RKO (cell line): ENCODE measurements around the gene STX12.
"Not testable (repeated sequence)": the region's sequence is repeated elsewhere in the genome, so short reads cannot be mapped to it uniquely, and the experiment has no call there.

ENCODE experiments used
- DNase-seq: peaks from one replicate; pipeline ENCODE4 v3.0.0-alpha.2; 2016; ENCODE audit warnings: low spot score

STX12 gene

DNA sequence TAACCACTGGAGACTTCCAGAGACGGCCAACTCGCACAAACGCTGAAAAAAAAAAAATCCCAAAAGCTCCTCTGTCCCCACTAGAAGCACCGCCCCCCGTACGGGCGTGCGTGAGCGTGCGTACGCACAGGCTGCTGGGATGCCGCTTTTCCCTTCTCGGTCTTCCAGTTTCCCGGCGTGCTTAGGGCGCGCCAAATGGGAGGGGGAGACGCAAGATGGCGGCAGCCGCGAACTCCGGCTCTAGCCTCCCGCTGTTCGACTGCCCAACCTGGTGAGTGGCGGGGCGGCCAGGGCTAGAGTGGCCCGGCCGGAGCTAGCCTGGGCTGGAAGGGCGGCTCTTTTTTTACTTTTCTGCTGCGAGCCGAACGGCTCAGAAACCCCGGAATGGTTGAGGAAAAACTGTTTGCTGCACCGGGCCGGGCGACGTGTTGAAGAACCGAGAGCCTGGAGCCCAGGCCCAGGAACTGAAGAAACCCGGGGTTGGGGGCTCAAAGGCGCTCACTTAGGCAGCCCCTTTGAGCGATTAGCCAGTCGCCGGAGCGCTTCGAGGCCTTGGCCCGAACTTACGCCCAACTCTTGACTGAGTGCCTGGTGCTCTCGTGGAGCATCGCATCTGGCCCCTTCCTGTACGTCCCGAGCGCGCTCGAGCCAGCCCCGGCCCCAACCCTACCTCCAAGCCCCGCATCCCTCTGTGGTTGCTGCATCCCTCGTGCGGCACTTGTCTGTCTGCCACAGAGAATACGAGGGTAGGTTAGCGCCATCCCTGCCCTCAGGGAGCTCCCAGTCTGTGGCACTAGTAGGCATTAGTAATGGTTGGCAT is 57.8 kb downstream of the STX12 start, which contains the start of gene PPP1R8:
Gene PPP1R8, plus strand, starts transcription at position 162 of the 820 bp plus-strand sequence. Its CDS starts 54 bp downstream, at position 216.
- DNase-seq: peak; percentile 97

DNA sequence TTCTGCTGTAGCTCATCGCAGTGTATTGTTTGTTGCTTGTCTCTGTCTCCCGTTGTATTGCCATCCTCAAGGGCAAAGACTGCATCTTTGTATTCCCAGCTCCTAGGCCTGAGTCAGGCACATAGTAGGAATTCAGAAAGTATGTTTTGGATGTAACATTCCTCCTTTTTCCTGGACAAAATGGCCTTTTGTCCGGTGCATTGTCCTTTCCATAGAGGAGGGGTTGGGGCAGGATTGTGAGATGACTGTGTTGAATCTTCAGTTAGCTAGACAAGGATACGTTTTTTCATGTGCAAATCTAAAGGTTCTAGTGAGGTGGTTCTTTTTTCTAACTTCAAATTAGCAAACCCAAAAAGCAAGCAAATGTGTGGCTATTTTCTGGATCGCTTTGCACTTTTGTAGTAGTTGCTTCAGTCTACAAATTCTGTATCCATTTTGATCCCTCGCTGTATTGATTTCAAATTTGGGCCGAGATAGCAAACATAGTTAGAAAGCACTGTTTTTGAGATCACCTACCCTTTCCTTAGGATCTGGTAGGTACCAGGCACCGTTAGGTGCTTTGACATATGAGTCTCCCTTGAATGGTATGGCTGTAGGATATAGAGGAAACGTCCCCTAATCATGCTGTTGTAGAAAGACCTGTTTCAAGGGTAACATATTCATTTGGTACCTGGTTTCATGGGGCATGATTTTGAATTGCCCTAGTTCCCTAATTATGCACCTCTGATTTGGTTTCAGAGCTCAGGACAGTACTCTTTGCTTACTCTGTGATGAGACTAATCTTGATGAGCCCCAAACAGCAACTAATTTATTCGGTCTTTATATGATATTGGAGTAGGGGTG is 58.8 kb downstream of the STX12 start:
- peak; percentile 46 for DNase-seq

DNA sequence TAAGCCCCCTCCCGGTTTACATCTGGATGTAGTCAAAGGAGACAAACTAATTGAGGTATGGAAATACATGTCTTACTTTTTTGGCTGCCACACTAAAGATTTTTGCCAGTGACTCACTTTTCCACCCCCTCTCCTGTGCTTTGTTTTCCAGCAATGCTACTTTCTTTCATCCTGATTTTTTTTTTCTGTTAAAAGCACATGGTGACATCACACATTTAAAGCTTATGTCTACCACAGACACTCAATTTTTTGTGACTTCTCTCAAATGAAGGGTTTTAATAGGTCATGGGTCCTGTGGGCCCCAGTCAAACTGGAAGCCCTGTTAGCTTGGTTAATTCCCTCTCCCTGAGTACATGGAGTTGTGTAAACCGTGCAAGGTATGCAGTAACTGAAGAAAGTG is 59.7 kb downstream of the STX12 start:
- peak; percentile 60 for DNase-seq

DNA sequence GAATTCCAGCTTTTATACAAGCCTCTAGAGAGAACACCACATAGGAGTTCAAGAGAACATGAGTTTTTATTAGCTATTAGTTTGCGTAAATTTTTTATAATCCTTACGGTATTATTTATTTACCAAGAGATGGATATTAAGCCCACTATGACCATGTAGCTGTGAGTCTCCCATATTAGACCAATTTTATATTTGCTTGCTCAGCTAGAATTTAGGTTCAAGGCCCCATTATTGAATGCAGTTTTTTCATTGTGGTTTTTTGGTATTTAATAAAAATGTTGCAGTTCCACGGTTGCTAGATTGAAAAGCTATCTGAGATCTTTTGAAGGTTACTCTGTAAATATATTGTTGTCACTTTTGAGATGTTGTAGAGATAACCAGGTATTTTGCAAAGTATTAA is 60.5 kb downstream of the STX12 start:
- no peak for DNase-seq

DNA sequence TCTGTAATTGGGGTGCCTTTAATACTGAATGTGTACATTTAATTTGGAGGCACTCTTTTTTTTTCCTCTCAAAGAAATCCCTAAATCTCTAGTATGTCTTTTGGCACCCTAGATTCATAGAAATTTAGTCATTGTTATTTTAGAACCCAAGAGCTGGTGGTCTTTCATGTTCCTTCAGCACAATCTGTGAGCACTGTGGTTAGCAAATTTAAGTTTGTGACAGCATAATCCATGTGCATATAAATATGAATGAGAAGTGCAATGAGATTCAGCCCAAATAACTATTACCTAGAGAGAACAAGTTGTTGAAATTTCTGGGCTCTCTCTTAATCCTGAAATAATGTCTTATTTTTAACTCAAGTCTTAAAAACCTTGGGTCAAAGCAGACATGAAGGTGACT is 62.0 kb downstream of the STX12 start:
- DNase-seq: no peak

DNA sequence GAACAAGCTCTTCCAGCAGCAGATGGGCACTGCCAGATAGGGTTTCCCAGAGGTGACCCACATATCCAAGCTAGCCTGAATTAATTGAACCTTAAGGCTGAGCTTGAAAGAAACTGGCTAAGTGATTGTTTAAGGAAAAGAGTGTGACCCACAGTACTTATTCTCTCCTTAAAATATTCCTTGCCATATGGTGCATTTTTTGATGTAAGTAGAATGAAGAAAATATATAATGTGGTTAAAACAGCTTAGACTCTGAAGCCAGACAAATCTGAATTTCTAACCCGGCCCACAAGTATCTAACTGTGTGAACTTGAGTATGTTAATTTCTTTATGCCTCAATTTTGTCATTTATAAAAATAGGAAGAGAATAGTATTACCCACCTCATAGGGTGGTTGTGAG is 62.5 kb downstream of the STX12 start:
- DNase-seq: no peak

GRCh38 chr1:27849951-27850350 is 76.9 kb downstream of the STX12 start:
- no peak for DNase-seq

DNA sequence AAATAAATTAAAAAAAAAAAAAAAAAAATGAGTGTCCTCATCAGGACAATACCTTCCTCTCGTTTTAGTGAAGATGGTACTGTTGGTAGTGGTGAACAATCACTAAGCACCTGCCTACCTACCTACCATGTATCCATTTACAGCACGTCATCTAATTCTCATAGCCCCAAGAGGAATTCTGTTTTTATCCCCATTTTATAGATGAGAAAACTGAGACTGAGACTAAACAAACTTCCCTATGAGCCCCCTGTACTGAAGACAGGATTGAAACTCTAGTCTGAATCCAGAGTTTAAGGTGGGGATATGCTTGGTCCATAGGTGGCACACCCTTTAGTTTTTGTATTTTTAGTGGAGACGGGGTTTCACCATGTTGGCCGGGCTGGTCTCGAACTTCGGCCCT is 82.1 kb downstream of the STX12 start:
- no peak for DNase-seq

DNA sequence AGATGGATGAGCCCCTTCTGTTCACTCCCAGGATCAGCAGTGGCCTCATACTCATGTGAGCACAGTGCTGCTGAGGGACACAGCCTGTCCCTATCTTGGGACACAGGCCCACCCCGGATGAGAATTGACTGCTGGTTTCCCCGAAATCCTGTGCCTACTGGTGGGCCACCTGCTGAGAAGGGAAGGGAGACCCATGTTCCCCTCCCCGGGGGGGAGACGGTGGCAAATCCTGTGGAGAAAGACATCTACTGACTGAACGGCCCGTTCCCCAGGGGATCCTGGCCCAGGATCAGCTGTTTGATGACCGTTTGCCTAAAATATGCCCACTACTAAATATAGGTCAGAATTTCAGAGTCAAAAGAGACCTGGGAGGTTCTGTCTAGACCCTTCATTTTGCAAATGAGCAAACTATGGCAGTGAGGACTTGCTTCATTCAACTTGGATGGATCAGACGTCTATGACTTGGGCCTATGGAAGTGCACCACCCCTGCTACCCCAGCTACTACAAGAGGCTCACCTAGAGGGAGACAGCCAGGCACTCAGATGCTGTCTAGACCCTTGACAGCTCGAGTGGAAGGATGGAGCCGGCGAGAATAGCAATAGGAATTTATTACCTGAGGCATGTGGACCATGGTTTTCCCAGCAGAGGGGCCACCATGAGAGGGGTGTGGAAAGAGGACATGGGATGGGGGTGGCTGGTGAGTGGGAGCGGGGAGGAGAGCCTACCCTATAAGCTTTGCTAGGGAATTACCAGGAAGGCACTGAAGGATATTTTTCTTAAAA is 83.7 kb downstream of the STX12 start:
- DNase-seq: no peak

DNA sequence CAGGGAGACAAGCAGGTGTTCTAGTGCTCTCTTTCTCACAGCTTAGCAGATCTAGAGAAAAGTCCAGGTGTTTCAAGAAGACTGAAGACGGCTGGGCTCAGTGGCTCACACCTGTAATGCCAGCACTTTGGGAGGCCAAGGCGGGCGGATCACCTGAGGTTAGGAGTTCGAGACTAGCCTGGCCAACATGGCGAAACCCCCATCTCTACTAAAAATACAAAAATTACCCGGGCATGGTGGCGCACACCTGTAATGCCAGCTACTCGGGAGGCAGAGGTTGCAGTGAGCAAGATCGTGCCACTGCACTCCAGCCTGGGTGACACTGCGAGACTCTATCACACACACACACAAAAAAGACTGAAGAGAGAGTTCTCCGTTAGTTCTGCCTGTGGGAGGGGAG is 84.5 kb downstream of the STX12 start:
- not testable (repeated sequence) for DNase-seq

- DNase-seq: peak; percentile 79
Observed at GRCh38 chr1:27858072-27858948, 85.3 kb downstream of the STX12 start.

DNA sequence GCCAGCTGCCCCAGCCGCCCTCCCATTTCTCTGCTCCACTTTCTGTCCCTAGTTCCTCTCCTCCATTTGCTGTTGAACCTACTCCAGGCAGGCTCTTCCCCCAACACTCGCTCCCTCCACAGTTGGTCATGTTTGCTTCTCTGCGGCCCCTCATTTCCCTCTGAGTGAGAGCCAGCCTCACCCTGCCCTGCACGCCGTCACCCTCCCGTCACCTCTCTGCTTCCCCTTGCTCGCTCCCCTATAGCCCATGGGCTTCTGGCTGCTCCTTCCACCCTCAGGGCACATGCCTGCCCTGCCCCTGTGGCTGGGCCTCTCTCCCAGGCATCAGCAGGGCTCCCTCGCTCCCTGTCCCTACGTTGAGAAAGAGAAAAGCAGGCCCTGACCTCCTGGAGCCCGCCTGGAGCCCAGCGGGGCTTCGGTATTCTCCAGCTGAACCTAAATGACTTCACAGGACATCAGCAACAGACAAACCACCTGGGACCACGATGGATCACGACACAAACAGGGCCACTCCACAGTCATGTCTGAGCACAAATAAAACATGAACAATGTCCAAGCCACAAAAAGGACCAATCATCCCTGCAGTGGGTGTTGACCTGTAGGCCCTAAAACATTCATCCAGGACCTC is 86.0 kb downstream of the STX12 start:
- no peak for DNase-seq

DNA sequence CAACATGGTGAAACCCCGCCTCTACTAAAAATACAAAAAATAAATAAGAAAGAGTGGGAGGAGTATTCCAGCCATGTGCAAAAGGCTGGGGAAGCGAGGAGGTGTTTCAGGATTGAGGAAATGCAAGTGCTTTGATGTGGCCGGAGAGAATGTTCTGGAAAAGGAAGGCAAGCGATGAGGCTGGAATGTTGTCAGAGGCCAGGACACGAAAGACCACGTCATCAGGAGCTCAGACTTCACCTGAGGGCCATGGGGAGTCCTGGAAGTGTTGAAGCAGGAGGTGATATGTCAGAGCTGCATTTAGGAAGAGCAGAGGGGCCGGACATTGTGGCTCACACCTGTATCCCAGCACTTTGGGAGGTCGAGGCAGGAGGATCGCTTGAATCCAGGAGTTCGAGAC is 88.4 kb downstream of the STX12 start:
- DNase-seq: no peak

DNA sequence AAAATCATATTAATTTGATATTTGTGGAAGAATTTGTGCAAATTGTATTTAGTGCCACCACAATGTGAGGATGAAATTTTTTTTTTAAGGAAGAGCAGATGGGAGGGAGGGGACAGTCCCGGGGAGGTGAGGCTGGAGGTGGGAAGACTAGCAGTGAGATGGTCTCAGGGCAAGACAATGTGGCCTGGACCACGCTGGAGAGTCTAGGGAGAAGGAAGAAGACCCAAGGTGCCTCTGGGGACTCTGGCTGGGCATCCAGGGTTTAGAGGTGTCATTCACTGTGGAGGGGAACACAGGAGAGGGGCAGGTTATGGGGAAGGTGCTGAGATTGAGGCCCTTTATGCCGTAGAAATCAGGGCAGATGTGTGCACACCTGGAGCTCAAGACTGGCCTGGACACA is 89.0 kb downstream of the STX12 start:
- no peak for DNase-seq

- peak; percentile 93 for DNase-seq
Observed at GRCh38 chr1:27862671-27863537, 89.9 kb downstream of the STX12 start.

- no peak for DNase-seq
Observed at GRCh38 chr1:27863538-27863915, 90.5 kb downstream of the STX12 start.

DNA sequence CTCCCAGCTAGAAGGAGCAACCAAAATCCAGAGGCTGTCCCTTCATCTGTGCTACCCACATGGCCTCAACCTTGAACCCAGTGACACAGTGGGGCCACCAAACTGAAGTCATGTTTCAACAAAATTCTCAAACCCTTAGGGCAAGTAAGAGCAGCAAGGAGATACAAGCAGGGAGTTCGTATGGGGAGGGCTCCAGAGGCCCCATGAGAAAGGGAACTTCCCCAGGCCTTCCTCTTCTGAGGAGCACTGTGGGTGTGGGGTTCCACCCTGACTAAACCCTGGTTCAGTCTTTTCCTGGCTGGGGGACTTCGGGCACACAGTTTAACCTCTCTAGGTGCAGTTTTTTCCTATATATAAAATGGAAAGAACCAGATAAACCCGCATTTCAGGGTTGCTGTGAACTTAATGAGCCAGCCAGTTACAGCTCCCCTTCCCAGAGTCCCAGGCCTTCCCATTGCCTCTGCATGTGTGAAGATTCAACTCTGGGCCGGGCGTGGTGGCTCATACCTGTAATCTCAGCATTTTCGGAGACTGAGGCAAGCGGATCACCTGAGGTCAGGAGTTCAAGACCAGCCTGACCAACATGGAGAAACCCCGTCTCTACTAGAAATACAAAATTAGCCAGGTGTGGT is 91.4 kb downstream of the STX12 start:
- no peak for DNase-seq

DNA sequence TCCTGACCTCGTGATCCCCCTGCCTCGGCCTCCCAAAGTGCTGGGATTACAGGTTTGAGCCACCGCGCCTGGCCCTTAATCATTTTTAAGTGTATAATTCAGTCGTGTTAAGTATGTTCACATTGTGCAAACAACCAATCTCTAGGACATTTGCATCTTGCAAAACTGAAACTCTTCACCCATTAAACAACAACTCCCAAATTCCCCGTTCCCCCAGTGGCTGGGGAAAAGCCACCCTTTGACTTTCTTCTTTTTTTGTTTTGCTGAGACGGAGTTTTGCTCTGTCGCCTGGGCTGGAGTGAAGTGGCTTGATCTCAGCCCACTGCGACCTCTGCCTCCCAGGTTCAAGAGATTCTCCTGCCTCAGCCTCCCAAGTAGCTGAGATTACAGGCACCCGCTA is 92.8 kb downstream of the STX12 start:
- DNase-seq: no peak

- DNase-seq: no peak
Observed at GRCh38 chr1:27868556-27868931, 95.5 kb downstream of the STX12 start.
